Mesothelial cell of epicardium (in vitro differentiated cells): ENCODE results near the gene PAPSS2. TPM values are rescaled to one million over a fixed set of nuclear protein-coding genes. Genes with fewer than 3 reads are reported as not detected.

Experiments
- DNase-seq, 2 experiments: peaks; one replicate each; pipeline ENCODE4 v3.0.0; 2021; ENCODE audit warnings: low spot score in 2 of 2; ENCODE audit not compliant: unreplicated experiment in 2 of 2
- H3K27ac Mint-ChIP-seq: 2 replicates; pipeline ENCODE4 v1.8.0; 2021; ENCODE audit warnings: mixed read lengths
- H3K27me3 Mint-ChIP-seq: 2 replicates; pipeline ENCODE4 v1.8.0; 2021; ENCODE audit warnings: low read depth, mixed read lengths
- H3K36me3 Mint-ChIP-seq: 2 replicates; pipeline ENCODE4 v1.8.0; 2021; ENCODE audit warnings: mixed read lengths
- H3K4me1 Mint-ChIP-seq: 2 replicates; pipeline ENCODE4 v1.8.0; 2021; ENCODE audit warnings: mixed read lengths
- H3K4me3 Mint-ChIP-seq: 2 replicates; pipeline ENCODE4 v1.8.0; 2021; ENCODE audit warnings: mild to moderate bottlenecking, moderate library complexity, mixed read lengths
- H3K9me3 Mint-ChIP-seq: 2 replicates; pipeline ENCODE4 v1.8.0; 2021; ENCODE audit warnings: mixed read lengths
- CTCF ChIP-seq: fragments of 200-600 bp; sonication (generic); IDR thresholded peaks from one replicate; pipeline ENCODE4 v1.5.0; 2021; ENCODE audit warnings: antibody characterized with exemption; ENCODE audit not compliant: unreplicated experiment
- total RNA-seq: library from RNA; stranded (reverse); gene quantifications from 3 replicates; pipeline ENCODE4 v1.2.1, GENCODE V29; 2021

The PAPSS2 gene
- total RNA-seq, 1 donor from 2014 or later, result 13.7 TPM

- no peak for TF ChIP-seq CTCF
- Mint-ChIP-seq H3K27me3 (no peaks in the 10 kb centered on the region), H3K36me3 (no peaks in the 10 kb centered on the region), H3K4me1 (peaks cover 36% of the 10 kb centered on the region), H3K9me3 (no peaks in the 10 kb centered on the region), H3K4me3 (no peak overlapping the region), H3K27ac (no peak overlapping the region)
- DNase-seq, result no peak
Observed at GRCh38 chr10:87654212-87654611, 5.5 kb upstream of the PAPSS2 start.

- H3K36me3 Mint-ChIP-seq, result no peaks in the 10 kb centered on the region
- H3K4me1 Mint-ChIP-seq, result peaks cover 50% of the 10 kb centered on the region
- DNase-seq, result no peak
- H3K27me3 Mint-ChIP-seq, result peaks cover 15% of the 10 kb centered on the region
- no peaks in the 10 kb centered on the region for H3K9me3 Mint-ChIP-seq
- no peak overlapping the region for H3K27ac Mint-ChIP-seq
- no peak overlapping the region for H3K4me3 Mint-ChIP-seq
- TF ChIP-seq CTCF, result peak; percentile 73
Observed at GRCh38 chr10:87656431-87657072, 3.1 kb upstream of the PAPSS2 start.

GRCh38 chr10:87657371-87657770, 2.3 kb upstream of the PAPSS2 start:
- no peak for TF ChIP-seq CTCF
- Mint-ChIP-seq H3K27ac (no peak overlapping the region), H3K9me3 (no peaks in the 10 kb centered on the region), H3K4me3 (no peak overlapping the region), H3K4me1 (peaks cover 48% of the 10 kb centered on the region), H3K36me3 (no peaks in the 10 kb centered on the region), H3K27me3 (peaks cover 22% of the 10 kb centered on the region)
- no peak for DNase-seq

- Mint-ChIP-seq H3K27ac (peak overlapping the region; percentile 48), H3K9me3 (no peaks in the 10 kb centered on the region), H3K27me3 (peaks cover 24% of the 10 kb centered on the region), H3K4me3 (no peak overlapping the region), H3K36me3 (no peaks in the 10 kb centered on the region), H3K4me1 (peaks cover 50% of the 10 kb centered on the region)
- DNase-seq, result no peak
- no peak for TF ChIP-seq CTCF
Observed at GRCh38 chr10:87658321-87658795, 1.3 kb upstream of the PAPSS2 start.

- no peaks in the 10 kb centered on the region for H3K9me3 Mint-ChIP-seq
- H3K36me3 Mint-ChIP-seq, result no peaks in the 10 kb centered on the region
- peak overlapping the region; percentile 49 for H3K27ac Mint-ChIP-seq
- peaks cover 26% of the 10 kb centered on the region for H3K27me3 Mint-ChIP-seq
- H3K4me1 Mint-ChIP-seq, result peaks cover 50% of the 10 kb centered on the region
- peak in 1 of 2 experiments; percentile 38 for DNase-seq
- TF ChIP-seq CTCF, result no peak
- peak overlapping the region; percentile 73 for H3K4me3 Mint-ChIP-seq
Observed at GRCh38 chr10:87658858-87659555, 671 bp upstream of the PAPSS2 start.
